ENCODE data around the gene CAPZA1. TPM values are rescaled to one million over a fixed set of nuclear protein-coding genes. Genes with fewer than 3 reads are reported as not detected.
A peak's percentile ranks its signal among the peaks of the same experiment; 100 is the strongest.

Gene CAPZA1
- total and polyA plus RNA-seq, 10 of the 15 experiments (the other 5 are each of a cell fraction or from before 2014, with no cell fraction given): 187 to 886 (median 278) TPM

DNA sequence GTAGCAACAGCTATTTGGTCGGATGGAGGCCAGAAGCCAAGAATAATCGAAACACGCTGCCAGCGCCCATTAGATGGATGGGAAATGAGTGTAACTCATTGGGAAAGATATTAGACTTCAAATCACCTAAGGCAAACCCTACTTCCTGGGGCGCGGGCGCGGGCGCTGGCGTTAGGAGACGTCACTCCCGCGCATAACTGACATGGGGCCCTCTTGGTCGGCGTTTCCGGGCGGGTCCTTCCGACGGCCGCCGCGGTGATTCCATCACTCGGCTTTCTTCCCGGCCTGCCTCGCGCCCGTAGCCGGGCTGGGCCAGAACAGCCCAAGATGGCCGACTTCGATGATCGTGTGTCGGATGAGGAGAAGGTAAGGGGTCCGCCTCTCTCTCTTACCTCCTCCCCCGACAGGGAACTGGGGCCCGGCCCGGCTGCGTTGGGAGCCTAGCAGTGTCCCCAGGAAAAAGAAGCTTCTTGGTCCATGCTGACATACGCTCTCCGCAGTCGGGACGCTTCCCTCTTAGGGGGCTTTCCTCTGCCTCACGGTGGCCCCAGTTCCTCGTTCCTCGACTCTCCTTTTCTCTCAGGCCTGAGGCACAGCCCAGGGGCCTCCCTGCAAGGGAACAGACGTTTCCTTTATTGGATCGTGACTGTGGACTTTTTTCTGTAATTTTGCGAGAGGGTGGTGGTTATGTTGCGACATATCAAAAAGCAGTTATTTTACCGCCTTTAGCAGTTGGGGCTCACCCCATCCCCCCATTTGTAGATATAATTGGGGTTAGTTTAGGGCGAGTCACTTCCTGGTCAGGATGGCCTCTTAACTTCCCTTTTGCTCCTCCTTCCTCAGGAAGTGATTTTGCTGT, at the start of gene CAPZA1 (continued):
- TF ChIP-seq, protein P1, sequence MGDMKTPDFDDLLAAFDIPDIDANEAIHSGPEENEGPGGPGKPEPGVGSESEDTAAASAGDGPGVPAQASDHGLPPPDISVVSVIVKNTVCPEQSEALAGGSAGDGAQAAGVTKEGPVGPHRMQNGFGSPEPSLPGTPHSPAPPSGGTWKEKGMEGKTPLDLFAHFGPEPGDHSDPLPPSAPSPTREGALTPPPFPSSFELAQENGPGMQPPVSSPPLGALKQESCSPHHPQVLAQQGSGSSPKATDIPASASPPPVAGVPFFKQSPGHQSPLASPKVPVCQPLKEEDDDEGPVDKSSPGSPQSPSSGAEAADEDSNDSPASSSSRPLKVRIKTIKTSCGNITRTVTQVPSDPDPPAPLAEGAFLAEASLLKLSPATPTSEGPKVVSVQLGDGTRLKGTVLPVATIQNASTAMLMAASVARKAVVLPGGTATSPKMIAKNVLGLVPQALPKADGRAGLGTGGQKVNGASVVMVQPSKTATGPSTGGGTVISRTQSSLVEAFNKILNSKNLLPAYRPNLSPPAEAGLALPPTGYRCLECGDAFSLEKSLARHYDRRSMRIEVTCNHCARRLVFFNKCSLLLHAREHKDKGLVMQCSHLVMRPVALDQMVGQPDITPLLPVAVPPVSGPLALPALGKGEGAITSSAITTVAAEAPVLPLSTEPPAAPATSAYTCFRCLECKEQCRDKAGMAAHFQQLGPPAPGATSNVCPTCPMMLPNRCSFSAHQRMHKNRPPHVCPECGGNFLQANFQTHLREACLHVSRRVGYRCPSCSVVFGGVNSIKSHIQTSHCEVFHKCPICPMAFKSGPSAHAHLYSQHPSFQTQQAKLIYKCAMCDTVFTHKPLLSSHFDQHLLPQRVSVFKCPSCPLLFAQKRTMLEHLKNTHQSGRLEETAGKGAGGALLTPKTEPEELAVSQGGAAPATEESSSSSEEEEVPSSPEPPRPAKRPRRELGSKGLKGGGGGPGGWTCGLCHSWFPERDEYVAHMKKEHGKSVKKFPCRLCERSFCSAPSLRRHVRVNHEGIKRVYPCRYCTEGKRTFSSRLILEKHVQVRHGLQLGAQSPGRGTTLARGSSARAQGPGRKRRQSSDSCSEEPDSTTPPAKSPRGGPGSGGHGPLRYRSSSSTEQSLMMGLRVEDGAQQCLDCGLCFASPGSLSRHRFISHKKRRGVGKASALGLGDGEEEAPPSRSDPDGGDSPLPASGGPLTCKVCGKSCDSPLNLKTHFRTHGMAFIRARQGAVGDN (IDR thresholded peaks at IDR 0.05): peak; percentile 82
- TF ChIP-seq EED (IDR thresholded peaks at IDR 0.05; ENCODE audit: low read depth) (no peak), NFIC (IDR thresholded peaks at IDR 0.05; ENCODE audit: low read depth, low read length) (peak; percentile 25; the same call in 1 of the 2 replicates), BMI1 (IDR thresholded peaks at IDR 0.05; ENCODE audit: borderline replicate concordance) (no peak), PAX8 (IDR thresholded peaks at IDR 0.05) (no peak; the same call in 1 of the 2 replicates), KLF5 (IDR thresholded peaks at IDR 0.05; ENCODE audit: partially characterized antibody) (peak; percentile 23), STAT3 (IDR thresholded peaks at IDR 0.05; ENCODE audit: low read depth, low read length) (no peak), CBFB (IDR thresholded peaks at IDR 0.05; ENCODE audit: low read depth) (peak; percentile 51; the same call in 1 of the 2 replicates), GATAD2B (conservative IDR thresholded peaks at IDR 0.05; ENCODE audit: low read depth) (peak; percentile 37), BHLHE40 (IDR thresholded peaks at IDR 0.05; ENCODE audit: borderline replicate concordance in 1 of 2, low read depth in 2 of 2, low read length in 1 of 2) (peak in 1 of 2 experiments; percentile 22; a peak in 1 of 4 replicates), ETV6 (conservative IDR thresholded peaks at IDR 0.05 in 1 of 2, IDR thresholded peaks at IDR 0.05 in 1 of 2; ENCODE audit: borderline replicate concordance in 1 of 2, low read depth in 1 of 2) (peak in 1 of 2 experiments; percentile 93; a peak in 3 of 4 replicates), RB1 (IDR thresholded peaks at IDR 0.05; ENCODE audit: borderline replicate concordance) (no peak), CHD4 (IDR thresholded peaks at IDR 0.05) (no peak), TCF12 (IDR thresholded peaks at IDR 0.05; ENCODE audit: low read depth, low read length) (no peak), RAD21 (IDR thresholded peaks at IDR 0.05; ENCODE audit: insufficient read depth, low read depth, low read length) (no peak), IKZF1 (conservative IDR thresholded peaks at IDR 0.05) (peak; percentile 43)
- TF ChIP-seq, protein P2, sequence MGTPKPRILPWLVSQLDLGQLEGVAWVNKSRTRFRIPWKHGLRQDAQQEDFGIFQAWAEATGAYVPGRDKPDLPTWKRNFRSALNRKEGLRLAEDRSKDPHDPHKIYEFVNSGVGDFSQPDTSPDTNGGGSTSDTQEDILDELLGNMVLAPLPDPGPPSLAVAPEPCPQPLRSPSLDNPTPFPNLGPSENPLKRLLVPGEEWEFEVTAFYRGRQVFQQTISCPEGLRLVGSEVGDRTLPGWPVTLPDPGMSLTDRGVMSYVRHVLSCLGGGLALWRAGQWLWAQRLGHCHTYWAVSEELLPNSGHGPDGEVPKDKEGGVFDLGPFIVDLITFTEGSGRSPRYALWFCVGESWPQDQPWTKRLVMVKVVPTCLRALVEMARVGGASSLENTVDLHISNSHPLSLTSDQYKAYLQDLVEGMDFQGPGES (IDR thresholded peaks at IDR 0.05): no peak
- TF ChIP-seq, protein P3, sequence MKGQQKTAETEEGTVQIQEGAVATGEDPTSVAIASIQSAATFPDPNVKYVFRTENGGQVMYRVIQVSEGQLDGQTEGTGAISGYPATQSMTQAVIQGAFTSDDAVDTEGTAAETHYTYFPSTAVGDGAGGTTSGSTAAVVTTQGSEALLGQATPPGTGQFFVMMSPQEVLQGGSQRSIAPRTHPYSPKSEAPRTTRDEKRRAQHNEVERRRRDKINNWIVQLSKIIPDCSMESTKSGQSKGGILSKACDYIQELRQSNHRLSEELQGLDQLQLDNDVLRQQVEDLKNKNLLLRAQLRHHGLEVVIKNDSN (IDR thresholded peaks at IDR 0.05; ENCODE audit: borderline replicate concordance, extremely low read length, insufficient read depth, low read depth, low read length): no peak
- TF ChIP-seq, protein P4, sequence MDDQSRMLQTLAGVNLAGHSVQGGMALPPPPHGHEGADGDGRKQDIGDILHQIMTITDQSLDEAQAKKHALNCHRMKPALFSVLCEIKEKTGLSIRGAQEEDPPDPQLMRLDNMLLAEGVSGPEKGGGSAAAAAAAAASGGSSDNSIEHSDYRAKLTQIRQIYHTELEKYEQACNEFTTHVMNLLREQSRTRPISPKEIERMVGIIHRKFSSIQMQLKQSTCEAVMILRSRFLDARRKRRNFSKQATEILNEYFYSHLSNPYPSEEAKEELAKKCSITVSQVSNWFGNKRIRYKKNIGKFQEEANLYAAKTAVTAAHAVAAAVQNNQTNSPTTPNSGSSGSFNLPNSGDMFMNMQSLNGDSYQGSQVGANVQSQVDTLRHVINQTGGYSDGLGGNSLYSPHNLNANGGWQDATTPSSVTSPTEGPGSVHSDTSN (IDR thresholded peaks at IDR 0.05; ENCODE audit: insufficient replicate concordance, low read depth, low read length): peak; percentile 74
- TF ChIP-seq, protein P5, sequence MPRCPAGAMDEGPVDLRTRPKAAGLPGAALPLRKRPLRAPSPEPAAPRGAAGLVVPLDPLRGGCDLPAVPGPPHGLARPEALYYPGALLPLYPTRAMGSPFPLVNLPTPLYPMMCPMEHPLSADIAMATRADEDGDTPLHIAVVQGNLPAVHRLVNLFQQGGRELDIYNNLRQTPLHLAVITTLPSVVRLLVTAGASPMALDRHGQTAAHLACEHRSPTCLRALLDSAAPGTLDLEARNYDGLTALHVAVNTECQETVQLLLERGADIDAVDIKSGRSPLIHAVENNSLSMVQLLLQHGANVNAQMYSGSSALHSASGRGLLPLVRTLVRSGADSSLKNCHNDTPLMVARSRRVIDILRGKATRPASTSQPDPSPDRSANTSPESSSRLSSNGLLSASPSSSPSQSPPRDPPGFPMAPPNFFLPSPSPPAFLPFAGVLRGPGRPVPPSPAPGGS (IDR thresholded peaks at IDR 0.05; ENCODE audit: borderline replicate concordance, insufficient read depth, low read depth, low read length, poor library complexity, severe bottlenecking): no peak
